HS-27A (cell line): ENCODE data around the gene ARHGAP15.

Experiments used
- DNase-seq: peaks from one replicate; pipeline ENCODE4 v3.0.0-alpha.2; 2012; ENCODE audit warnings: low read depth, missing footprints

Gene ARHGAP15

DNA sequence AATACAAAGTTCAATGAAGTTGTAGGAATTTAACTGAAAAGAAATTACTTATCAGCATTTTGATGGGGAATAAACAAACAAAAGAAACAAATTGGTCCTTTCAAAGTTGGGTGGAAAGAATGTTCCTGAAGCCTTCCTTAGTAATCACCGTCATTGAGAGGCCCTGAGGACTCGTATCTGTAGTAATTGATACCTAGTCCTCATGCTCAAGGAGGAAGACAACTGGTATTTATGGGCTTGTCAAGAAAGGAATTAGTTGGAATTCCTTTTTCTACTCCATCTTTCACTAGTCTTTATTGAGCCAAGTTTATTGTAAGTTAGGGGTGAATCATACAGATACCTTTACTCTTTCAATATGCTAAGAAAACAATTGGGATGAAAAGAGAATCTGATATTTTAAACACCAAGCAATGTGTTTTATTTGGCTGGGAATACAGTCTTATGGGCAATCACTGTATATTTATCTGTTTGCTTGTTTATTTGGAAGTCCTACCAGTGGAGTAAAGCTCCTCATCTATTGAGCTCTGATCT, 324.8 kb downstream of the ARHGAP15 start:
- no peak for DNase-seq

DNA sequence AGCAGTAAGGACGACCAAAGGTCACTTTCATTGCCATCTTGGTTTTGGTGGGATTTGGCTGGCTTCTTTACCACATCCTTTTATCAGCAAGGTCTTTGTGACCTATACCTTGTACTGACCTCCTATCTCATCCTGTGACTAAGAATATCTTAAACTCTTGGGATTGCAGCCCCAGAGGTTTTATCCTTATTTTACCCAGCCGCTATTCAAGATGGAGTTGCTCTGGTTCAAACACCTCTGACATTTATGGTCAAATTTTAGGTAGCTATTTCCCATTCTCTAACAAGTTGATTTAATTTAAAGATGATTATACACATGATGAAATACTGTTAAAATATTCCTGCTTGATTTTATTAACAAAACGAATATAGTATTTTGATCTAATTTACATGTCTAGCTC, 326.1 kb downstream of the ARHGAP15 start:
- no peak for DNase-seq

DNA sequence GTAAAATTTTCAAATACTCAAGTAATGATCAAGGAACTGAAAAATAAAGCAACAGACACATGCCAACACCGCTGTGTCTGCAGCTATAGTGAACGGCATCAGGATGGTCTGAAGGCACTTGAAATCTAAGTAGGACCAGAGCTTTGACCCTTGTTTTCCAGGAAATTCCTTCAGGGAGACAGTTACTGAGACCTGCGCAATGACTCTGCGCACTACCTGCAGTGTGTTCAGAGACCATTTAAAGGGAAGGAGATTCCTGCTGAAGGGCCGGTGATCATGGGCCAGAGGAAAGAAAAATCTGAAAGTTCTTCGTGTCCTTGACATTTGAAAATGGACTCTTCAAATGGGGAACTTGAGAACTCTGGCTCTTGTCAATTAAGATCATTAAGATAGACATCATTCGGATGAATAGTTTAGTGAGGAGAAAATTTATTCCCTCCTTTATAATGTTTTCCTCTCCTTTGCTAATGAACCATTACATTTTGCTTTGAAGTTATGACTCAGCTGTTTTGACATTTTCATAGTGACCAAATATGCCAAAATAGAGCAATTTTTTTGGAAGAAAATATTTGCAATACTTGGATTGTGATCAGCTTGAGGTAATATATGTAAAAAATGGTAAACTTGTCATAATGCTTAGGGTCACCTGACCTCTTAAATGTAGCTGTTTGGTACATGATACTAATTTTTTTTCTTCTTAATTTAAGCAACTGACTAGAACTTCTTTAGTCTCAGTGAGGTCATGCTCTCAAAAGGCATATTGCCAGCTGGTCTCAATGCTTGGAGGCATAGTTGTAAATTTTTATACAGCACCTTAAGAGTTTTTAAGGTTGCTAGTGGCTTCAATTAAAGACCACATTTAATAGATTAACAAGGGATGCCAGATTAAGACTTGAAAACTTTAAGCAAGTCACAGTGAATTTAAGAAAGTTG, 329.3 kb downstream of the ARHGAP15 start:
- DNase-seq: no peak

DNA sequence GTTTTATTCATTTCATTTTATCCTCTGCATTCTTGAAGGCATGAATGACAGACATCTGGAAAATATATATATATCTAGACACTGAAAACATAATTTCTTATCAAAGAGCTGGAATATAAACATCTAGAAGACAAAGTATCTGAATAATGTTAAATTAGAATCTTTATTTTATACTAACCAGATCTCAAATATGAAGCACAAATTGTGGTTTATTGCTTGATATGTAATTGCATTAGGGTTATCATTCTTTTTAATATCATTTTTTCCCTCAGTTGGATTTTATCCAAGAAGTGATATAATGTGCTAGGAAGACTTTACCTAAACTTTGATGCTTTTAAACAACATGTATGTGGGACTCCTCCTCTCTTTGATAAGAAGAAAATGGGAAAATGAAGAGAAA, 331.2 kb downstream of the ARHGAP15 start:
- no peak for DNase-seq

DNA sequence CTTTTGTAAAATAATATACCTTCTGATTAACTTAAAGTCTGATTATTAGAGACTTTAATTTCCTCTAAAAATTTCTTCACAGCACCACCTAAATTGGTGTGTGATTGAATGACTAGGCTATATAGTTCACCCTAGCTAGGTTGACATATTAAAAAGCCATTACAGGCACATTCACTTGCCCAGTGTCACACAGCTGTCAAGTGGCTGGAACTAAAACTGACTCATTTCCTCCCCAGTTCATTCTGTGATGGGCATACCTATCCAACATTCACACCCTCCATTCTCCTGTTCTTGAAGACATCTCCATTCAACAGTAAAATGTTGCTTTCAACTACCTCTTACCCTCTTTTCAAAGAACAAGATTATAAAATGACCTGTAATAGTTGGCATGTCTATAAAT, 334.5 kb downstream of the ARHGAP15 start:
- no peak for DNase-seq

DNA sequence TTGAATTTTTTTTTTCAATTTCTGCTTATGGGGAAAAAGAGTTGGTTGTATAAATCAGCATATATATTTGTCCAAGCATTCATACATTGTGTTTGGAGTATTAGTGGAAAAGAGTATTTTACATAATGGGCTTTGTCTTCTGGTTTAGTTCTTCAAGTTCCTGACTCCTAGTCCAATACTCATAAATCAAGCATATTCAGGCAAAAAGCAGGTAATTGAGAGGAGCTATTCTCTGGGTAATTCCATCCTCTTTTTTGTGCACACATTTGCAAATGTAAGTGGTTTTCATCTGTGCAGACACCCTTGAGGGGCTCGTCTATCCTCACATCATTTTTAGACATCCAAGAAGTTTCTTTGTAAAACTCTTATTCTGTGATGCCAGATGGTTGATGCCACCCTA, 337.2 kb downstream of the ARHGAP15 start:
- no peak for DNase-seq

DNA sequence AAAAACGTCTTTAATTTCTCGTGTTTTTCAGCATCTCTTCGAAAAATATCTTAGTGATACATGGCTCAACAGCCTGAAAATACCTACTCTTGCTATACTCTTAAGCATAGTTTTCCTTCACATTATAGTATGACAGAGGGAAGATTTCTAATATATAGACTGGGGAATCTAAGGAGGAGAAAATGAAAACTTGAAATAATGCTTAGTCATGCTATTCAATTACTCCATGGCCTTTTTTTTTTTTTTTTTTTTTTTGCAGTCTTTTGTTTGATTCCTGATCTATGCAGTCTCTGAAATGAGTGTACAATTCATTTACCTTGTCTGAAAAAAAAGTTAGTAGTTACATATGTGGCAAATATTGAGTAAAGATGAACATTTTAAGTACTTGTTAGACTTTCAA, 337.8 kb downstream of the ARHGAP15 start:
- no peak for DNase-seq

DNA sequence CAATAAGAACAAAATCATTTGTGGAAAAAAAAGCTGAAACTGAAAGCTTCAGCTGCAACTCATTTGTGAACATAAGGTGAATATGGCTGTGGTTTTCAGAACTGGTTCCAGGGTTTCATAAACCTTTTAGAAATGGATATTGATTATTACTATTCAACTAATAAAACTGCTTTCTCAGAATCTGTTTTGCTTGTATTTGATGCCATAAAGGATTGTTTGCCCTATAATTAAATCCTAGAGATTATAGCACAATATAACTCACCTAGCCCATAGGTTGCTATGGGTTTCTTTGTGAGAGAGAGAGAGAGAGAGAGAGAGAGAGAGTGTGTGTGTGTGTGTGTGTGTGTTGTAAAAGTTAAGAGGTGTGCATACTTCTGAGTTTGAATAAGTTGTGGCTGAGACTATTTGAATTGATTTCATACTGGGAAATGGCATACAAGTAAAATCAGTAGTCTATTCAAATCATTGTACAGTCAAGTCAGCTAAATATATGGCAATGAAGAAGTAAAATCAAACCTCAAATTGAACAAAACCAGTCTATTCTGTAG, 339.2 kb downstream of the ARHGAP15 start:
- DNase-seq: no peak

DNA sequence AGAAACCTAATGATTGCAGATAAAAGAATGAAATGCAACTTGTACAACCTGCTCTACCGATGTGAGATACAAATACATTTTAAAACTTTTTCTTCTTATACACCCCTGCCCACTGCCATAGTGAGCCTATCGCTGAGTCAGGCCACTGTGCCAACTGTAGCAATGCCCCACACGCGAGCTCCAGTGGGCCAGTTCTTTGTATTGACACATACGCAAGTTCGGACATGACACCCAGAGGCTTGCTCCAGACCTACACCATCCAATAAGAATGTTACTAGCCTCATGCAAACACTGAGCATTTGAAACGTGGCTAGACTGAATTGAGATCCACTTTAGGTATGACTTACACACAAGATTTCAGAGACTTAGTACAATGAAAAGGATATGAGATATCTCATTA, 340.1 kb downstream of the ARHGAP15 start:
- DNase-seq: no peak

DNA sequence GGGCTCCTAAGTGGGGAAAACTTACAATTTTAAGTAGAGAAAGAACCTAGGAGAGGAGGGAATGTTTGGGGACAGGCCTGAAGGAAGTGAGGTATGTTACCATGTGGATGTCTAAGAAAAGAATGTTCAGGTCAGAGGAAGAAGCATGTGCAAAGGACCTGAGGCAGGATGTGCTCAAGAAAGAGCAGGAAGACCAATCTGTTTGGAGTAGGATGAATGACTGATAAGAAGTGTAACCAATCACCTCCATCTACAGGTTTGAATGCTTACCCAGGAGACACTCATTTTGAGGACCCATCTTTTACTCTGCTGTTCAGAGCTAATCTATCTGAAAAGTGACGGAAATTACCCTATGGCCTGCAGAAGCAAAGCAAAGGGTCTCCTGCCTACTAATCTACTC, 342.3 kb downstream of the ARHGAP15 start:
- DNase-seq: no peak

DNA sequence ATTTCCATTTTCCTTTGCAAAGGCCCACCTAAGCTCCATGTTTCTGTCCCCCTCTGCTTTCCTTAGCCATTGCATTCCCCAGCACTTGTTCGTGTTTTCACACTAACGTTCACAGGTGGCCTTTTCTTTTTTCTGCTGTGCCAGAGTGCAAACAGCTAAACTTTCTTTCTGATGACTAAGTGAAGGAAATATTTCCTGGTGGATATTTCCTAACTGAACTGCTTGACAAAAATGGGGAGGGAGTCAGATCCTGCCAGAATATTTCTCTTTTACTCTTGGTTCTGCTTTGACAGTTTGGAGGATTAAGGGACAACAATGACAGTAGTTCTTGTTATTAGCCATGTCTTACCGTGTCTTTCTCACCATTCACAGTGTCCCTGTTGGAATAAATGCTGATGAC, 344.0 kb downstream of the ARHGAP15 start:
- DNase-seq: peak; percentile 41

DNA sequence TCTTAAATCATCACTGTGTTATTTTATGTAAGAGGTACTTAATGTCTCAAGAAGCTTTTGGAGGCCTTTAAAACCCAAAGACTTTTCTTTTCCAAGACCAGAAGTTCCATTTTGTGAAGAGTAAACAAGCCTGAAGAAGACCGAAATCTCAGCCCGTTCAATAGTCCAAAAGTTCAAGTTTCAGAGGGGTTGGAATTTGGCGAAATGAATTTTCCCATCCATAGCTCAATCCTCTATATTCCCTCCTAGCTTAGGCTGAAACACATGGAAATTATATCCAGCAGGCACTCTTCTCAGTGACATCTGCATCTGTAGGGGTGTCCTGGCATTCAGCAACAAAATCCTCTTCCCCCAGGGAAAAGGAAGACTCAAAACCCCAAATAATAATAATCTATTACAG, 344.6 kb downstream of the ARHGAP15 start:
- DNase-seq: no peak

DNA sequence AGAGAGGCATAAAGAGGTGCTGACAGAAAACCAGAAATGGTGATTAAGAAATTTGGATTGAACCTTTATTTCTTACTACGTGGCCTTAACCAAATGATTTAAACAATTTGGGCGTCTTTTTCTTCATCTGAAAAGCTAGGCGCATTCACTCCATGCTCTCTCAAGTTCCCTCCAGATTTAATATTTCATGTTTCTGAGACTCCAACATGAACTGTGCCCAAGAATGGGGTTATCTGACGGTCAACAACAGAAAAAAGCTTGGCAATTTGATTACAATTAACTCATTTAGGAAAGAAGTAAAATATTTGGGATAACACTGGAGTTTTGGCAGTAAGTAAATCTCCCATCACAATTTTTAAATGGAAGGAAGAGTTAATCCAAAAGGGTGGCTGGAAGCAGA, 345.4 kb downstream of the ARHGAP15 start:
- DNase-seq: no peak

DNA sequence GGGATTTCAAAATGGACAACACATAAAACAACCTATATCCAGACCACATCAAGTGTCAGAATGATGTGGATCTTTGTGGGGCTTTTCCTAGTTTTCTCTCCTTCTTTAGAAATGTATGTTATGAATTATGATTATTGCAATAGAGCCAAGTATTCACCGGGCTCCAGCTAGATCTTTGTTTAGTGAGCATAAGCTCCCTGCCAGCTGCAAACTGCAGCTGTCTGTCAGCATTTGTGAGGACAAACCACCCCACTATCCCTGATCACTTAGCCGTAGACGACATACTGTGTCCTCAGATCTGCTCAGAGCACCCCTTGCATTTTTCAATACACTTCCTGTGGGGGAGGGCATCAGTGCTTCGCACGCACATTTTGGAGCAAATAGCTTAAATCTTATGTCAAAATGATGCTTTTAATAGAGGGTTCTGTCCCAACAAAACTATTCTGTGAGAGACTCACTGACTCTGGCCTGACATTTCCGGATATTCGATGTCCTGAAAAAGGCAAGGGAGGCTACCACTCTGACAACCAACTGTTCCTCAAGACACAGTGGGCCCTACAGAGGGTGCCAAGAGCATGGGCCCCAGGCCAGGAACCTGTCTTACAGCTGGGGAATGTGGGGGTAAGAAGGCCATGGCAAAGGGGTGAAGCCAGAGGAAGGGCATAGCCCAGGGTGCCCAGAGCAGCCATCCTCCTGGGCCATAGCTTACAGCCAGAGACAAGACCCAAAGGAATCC, 346.0 kb downstream of the ARHGAP15 start:
- no peak for DNase-seq

DNA sequence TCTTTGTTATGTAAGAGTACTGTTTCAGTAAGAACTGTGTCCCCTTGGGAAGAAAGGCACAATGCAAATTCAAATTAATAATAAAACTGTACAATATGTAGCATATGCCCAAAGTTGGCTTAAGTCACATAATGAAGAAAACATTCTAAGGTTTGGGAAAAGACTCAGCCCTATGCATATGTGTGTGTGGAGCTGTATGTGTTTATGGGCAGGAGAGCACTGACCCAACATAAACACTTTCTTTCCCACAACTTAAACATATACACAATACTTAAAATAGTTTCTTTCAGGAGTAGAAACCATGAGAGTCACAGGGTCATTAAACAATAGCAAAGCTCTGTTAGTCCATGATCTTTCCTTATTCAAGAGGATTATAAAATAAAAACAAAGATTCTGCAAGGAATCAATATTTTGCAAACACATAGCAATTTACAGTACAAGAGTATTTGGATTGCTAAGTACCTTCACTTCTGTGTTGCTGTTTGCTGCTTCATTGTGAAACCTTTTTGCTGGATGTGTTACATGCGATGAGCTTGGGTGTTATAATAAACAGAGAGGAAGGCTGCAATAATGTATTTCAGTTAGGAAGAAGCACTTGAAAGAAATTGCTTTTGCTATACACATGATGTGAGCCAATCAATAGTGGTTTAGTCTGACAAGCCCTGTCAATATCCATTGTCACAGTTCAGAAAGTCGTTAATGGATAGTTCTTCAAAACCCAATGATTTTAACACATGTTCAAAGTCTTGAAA, 347.3 kb downstream of the ARHGAP15 start:
- no peak for DNase-seq

DNA sequence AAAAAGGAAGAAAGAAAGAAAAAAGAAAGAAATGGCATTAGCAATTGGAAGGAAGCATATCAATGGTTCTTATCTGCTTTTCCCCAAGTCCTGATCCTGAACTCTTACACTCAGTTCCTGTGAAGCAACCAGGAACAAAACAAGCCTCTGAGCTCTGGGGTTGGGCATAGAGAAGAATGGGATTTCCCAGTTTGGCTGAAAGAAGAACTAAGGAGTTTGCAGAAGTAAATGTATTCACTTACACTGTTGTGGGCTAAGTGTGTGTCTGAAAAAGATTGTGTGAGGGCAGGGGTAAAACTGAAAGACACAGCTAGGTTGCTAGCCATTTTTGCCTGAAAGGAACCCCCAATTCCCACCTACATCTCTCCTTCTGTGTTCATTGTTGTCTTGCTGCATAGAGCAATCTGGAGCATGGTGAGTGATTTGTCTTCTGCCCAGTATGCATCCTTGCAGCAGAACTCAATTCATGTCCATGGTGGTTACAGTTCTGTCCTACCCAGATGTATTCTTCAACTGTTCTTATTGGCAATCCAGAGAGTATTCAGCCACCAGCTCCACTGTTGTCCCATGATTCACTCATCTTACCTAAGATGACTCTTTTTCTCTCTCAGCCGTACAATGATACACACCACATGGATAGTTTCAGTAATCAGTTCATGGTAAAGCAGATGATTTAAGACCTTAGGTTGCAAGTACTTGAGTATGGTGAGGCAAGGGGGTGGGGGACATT, 348.7 kb downstream of the ARHGAP15 start:
- DNase-seq: no peak

DNA sequence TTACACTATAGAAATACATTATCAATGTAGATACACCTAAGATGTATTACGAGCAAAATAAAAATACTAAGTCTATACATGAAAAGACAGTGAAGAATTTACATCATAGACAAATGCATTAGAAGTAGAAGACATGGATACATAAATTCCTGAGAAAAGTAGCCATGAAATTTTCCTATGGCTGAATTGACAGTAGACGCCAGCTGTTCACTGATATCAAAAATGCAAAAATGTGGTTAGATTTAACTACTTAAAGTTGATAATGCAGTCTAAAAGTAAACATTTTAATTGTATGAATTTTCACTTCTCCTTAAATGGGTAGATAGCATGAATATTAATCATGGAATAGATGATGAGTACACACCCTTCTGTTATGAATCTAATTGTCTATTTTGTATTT, 350.9 kb downstream of the ARHGAP15 start:
- DNase-seq: no peak

DNA sequence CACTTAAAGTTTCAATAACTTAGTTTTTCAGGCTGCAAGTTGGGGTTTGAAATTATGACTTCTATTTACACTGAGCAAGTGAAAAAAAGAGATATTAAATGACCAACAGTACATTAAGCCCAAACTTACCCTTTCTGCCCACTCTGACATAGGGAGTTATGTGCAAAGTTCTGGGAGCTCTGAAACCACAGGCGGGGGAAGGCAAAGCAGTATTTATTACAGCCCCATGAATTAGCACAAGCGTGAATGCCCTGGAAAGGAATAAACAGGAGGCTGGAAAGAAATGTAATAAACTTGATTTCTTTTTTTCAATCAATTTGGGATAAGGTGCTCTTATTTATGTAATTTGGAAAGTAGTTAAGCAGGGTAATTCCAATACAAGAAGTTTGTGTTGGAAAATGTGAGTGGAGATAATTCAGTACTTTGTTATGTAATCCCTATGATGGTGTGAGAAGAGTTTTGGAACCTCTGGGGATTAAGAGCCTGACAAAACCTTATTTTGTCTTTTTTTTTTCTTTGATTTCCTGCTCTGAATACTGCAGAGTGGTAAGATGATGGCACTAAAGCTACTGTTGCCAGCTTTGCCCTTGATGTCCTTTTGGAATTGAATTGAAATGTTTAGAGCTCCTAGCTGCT, 351.5 kb downstream of the ARHGAP15 start:
- DNase-seq: no peak

DNA sequence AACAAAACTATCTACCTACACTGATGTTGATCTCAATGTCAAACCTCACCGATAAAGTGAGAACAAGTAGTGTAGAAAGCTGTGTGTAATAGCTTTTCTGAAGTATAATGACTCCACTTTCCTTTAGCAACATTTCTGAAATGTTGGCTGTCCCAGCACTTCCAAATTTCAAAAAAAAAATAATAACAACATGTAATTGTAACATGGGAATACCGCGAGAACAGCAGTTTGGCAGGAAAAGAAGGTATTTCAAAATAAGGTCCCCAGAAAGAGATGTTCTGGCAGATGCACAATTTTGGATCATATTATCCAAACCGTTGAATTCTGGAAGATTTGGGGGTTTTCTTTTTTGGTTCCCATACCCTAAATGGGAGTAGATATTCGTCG, 352.0 kb downstream of the ARHGAP15 start:
- DNase-seq: no peak

DNA sequence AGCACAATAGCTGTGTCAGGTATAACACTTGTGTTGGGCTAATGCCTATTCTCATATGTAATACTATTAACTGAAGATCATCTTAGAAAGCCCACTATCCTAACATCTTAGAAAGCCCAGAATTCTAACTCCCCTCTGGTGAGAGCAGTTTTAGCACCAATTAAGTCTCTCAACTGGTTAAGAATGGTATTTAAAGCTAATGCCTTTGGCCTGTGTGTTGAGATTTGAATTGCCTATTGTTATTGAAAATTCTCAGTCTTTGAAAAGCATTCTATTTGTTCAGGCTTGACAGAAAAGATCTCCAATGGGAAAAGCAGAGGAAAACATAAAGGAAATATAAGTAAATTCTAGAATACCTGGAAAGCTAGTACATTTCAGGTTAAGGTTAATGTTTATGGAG, 352.5 kb downstream of the ARHGAP15 start:
- DNase-seq: no peak

DNA sequence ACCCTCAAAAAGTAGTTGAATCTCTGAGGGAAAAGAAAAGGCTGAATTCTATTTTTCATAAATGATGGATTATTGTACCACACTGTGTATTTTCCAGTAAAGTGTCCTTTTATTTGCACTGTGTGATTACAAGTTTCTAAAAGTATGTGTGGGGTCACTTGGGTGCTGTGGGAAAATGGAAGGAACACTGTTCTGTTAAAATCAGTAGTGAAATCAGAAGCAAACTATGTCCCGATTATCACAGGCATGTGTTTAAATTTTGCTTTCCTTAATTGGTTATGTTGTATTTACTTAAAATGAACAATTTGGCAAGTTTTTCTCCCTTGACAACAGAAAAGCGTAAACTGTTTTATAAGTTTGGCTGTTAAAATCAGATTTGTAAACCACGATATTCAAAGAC, 353.1 kb downstream of the ARHGAP15 start:
- no peak for DNase-seq
